ENCODE results near the gene HCRTR1. TPM values are rescaled to one million over a fixed set of nuclear protein-coding genes. Genes with fewer than 3 reads are reported as not detected.

HCRTR1 gene
- total RNA-seq, 1 experiment from 2014 or later: not detected

GRCh38 chr1:31607360-31607759 lies 10.1 kb upstream of the HCRTR1 start:
- no peak overlapping the region for H3K9ac ChIP-seq (ENCODE audit: low read length)

GRCh38 chr1:31609514-31610118 lies 7.9 kb upstream of the HCRTR1 start:
- no peak for DNase-seq
- Histone ChIP-seq H3K9ac (ENCODE audit: low read length) (no peak overlapping the region), H3K9me3 (ENCODE audit: low read length) (no peaks in the 10 kb centered on the region)

More at GRCh38 chr1:31607360-31607759, 10.1 kb upstream of the HCRTR1 start:
- Histone ChIP-seq H3K9me3 (ENCODE audit: low read length) (no peaks in the 10 kb centered on the region), H2AFZ (ENCODE audit: low read length) (no peak overlapping the region), H3K4me1 (ENCODE audit: low read length) (peaks cover 11% of the 10 kb centered on the region), H3K79me2 (ENCODE audit: low read length) (no peaks in the 10 kb centered on the region), H3K4me3 (ENCODE audit: low read length) (no peak overlapping the region), H3K27me3 (ENCODE audit: low read length) (no peaks in the 10 kb centered on the region), H4K20me1 (ENCODE audit: insufficient read depth, low read depth, low read length) (no peaks in the 10 kb centered on the region), H3K4me2 (ENCODE audit: low read depth, low read length, poor library complexity, severe bottlenecking) (no peak overlapping the region), H3K27ac (ENCODE audit: low read length) (no peak overlapping the region), H3K9me2 (replicated peaks; ENCODE audit: insufficient read depth, low read length) (no peaks in the 10 kb centered on the region), H3K36me3 (ENCODE audit: insufficient read depth, low read length) (no peaks in the 10 kb centered on the region)
- no peak for DNase-seq

GRCh38 chr1:31614414-31615005 lies 3.0 kb upstream of the HCRTR1 start:
- Histone ChIP-seq H3K4me3 (ENCODE audit: low read length) (no peak overlapping the region), H3K4me2 (ENCODE audit: low read depth, low read length, poor library complexity, severe bottlenecking) (no peak overlapping the region), H3K27me3 (ENCODE audit: low read length) (no peaks in the 10 kb centered on the region), H3K36me3 (ENCODE audit: insufficient read depth, low read length) (no peaks in the 10 kb centered on the region), H2AFZ (ENCODE audit: low read length) (no peak overlapping the region), H4K20me1 (ENCODE audit: insufficient read depth, low read depth, low read length) (no peaks in the 10 kb centered on the region), H3K4me1 (ENCODE audit: low read length) (peaks cover 2% of the 10 kb centered on the region; the same call in 1 of the 2 replicates), H3K9ac (ENCODE audit: low read length) (no peak overlapping the region), H3K9me2 (replicated peaks; ENCODE audit: insufficient read depth, low read length) (no peaks in the 10 kb centered on the region), H3K79me2 (ENCODE audit: low read length) (no peaks in the 10 kb centered on the region), H3K9me3 (ENCODE audit: low read length) (no peaks in the 10 kb centered on the region), H3K27ac (ENCODE audit: low read length) (no peak overlapping the region)
- DNase-seq: no peak

More at GRCh38 chr1:31609514-31610118, 7.9 kb upstream of the HCRTR1 start:
- Histone ChIP-seq H3K4me1 (ENCODE audit: low read length) (peaks cover 11% of the 10 kb centered on the region), H3K4me3 (ENCODE audit: low read length) (no peak overlapping the region), H3K9me2 (replicated peaks; ENCODE audit: insufficient read depth, low read length) (no peaks in the 10 kb centered on the region), H3K36me3 (ENCODE audit: insufficient read depth, low read length) (no peaks in the 10 kb centered on the region), H3K79me2 (ENCODE audit: low read length) (no peaks in the 10 kb centered on the region), H3K27ac (ENCODE audit: low read length) (no peak overlapping the region), H3K27me3 (ENCODE audit: low read length) (no peaks in the 10 kb centered on the region), H2AFZ (ENCODE audit: low read length) (no peak overlapping the region), H3K4me2 (ENCODE audit: low read depth, low read length, poor library complexity, severe bottlenecking) (no peak overlapping the region), H4K20me1 (ENCODE audit: insufficient read depth, low read depth, low read length) (no peaks in the 10 kb centered on the region)

DNA sequence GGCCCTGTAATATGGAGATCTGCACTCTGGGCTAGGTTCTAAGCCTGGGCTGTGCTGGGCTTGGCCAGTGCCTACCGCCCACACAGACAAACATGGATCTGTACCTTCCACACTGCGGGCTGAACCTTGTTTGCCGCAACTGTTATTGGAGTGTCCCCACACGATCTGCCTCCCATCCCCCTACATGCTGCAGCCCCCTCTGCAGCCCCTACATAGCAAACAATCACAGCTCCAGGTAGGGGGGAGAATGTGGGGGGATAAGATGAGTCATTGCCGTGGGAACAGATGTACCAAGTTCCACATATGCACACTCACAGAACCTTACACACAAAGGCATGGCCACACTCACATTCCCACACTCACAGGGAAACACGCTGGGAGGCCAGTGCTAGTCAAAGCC lies 2.1 kb upstream of the HCRTR1 start:
- H3K36me3 ChIP-seq (ENCODE audit: insufficient read depth, low read length): no peaks in the 10 kb centered on the region
- no peaks in the 10 kb centered on the region for H3K27me3 ChIP-seq (ENCODE audit: low read length)
- no peak overlapping the region for H3K4me3 ChIP-seq (ENCODE audit: low read length)
- DNase-seq: no peak
- no peak overlapping the region for H2AFZ ChIP-seq (ENCODE audit: low read length)
- H3K4me1 ChIP-seq (ENCODE audit: low read length): peaks cover 2% of the 10 kb centered on the region; the same call in 1 of the 2 replicates
- H3K4me2 ChIP-seq (ENCODE audit: low read depth, low read length, poor library complexity, severe bottlenecking): no peak overlapping the region
- no peaks in the 10 kb centered on the region for H3K79me2 ChIP-seq (ENCODE audit: low read length)
- H4K20me1 ChIP-seq (ENCODE audit: insufficient read depth, low read depth, low read length): no peaks in the 10 kb centered on the region
- H3K9me2 ChIP-seq (replicated peaks; ENCODE audit: insufficient read depth, low read length): no peaks in the 10 kb centered on the region
- no peak overlapping the region for H3K27ac ChIP-seq (ENCODE audit: low read length)
- H3K9ac ChIP-seq (ENCODE audit: low read length): no peak overlapping the region
- H3K9me3 ChIP-seq (ENCODE audit: low read length): no peaks in the 10 kb centered on the region

DNA sequence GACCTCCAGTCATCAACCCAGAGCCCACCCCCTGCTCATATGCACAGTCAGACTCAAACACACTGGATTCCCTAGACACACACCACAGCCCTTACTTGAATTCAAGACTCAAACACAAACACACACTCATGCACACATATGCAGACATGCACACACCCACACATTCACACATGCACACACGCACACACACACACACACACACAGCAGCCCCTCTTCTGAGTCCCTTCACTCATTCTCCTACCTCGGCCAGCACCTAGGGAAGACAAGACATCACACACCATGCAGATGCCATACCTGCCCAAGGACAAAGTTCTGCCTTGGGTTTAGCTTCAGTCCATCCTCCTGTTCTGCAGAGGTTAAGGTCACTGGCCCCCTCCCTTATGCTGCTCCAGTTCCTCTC lies 1.6 kb upstream of the HCRTR1 start:
- H3K9me2 ChIP-seq (replicated peaks; ENCODE audit: insufficient read depth, low read length): no peaks in the 10 kb centered on the region
- H3K9ac ChIP-seq (ENCODE audit: low read length): no peak overlapping the region
- H3K27me3 ChIP-seq (ENCODE audit: low read length): no peaks in the 10 kb centered on the region
- H4K20me1 ChIP-seq (ENCODE audit: insufficient read depth, low read depth, low read length): no peaks in the 10 kb centered on the region
- no peak overlapping the region for H2AFZ ChIP-seq (ENCODE audit: low read length)
- no peak for DNase-seq
- no peaks in the 10 kb centered on the region for H3K79me2 ChIP-seq (ENCODE audit: low read length)
- peaks cover 2% of the 10 kb centered on the region; the same call in 1 of the 2 replicates for H3K4me1 ChIP-seq (ENCODE audit: low read length)
- no peak overlapping the region for H3K27ac ChIP-seq (ENCODE audit: low read length)
- H3K4me3 ChIP-seq (ENCODE audit: low read length): no peak overlapping the region
- H3K4me2 ChIP-seq (ENCODE audit: low read depth, low read length, poor library complexity, severe bottlenecking): no peak overlapping the region
- H3K36me3 ChIP-seq (ENCODE audit: insufficient read depth, low read length): no peaks in the 10 kb centered on the region
- H3K9me3 ChIP-seq (ENCODE audit: low read length): no peaks in the 10 kb centered on the region

DNA sequence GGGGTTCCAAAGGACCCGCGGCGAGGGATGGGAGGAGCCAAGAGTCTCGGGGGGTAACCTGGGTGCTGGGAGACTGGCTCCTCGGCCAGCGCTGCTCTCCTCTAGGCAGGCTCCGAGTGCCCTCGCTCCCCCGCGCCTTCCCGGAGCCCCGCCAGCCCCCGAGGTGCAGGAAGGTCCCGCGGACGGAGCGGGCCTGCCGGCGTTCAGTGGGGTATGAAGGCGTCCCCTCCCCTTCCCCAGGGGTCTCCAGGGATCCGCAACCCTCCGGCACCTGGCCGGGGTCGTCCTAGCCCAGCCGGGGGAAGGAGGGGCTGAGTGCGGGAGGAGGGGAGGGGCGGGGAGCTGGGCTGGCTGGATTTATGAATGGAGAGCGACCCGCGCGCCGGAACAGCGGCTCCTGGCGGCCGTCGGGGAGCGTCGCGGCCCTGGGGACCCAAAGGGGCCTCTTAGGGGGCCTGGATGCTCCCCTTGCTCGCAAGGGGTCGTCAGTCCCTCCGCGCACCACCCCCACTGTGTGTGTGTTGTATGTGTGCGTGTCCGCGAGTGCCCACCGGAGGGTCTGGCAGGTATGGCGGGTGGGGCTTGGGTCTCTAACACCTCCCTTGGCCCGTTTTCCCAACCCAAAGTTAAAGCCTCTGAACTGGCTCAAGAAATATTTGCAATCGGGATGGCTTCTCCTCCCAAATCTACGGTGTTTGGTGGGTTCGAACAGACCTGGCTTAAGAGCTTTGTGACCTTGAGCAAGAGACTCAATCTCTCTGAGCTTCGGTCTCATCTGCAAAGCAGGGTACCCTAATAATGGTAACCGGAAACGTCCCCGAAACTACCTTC lies 642 bp downstream of the HCRTR1 start:
- H3K27me3 ChIP-seq (ENCODE audit: low read length): no peaks in the 10 kb centered on the region
- H3K4me3 ChIP-seq (ENCODE audit: low read length): peak overlapping the region; percentile 51; the same call in 1 of the 2 replicates
- DNase-seq: peak; percentile 77

DNA sequence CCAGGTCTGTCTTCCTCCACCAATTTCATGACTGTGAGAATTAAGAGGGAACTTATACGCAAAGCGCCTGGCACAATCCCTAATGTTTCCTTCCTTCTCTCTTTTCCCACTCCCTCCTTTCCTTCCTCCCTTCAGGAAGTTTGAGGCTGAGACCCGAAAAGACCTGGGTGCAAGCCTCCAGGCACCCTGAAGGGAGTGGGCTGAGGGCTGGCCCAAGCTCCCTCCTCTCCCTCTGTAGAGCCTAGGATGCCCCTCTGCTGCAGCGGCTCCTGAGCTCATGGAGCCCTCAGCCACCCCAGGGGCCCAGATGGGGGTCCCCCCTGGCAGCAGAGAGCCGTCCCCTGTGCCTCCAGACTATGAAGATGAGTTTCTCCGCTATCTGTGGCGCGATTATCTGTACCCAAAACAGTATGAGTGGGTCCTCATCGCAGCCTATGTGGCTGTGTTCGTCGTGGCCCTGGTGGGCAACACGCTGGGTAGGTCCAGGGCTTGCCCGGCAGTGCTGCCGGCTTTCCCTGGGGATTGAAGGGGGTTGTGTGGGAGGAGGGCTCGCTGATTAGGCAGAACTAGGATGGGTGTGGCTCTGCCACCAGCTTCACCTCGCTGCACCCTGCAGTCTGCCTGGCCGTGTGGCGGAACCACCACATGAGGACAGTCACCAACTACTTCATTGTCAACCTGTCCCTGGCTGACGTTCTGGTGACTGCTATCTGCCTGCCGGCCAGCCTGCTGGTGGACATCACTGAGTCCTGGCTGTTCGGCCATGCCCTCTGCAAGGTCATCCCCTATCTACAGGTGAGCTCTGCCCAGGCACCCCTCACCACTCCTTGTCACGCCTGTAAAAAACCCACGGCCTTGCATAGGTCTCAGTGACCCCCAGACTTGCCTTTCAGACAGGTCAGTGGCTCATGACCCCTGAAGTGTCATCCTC lies 1.7 kb downstream of the HCRTR1 start:
- Histone ChIP-seq H3K9ac (ENCODE audit: low read length) (no peak overlapping the region), H3K4me2 (ENCODE audit: low read depth, low read length, poor library complexity, severe bottlenecking) (no peak overlapping the region), H4K20me1 (ENCODE audit: insufficient read depth, low read depth, low read length) (no peaks in the 10 kb centered on the region), H3K9me2 (replicated peaks; ENCODE audit: insufficient read depth, low read length) (no peaks in the 10 kb centered on the region), H3K27ac (ENCODE audit: low read length) (no peak overlapping the region), H3K36me3 (ENCODE audit: insufficient read depth, low read length) (no peaks in the 10 kb centered on the region), H3K27me3 (ENCODE audit: low read length) (no peaks in the 10 kb centered on the region), H2AFZ (ENCODE audit: low read length) (no peak overlapping the region), H3K79me2 (ENCODE audit: low read length) (no peaks in the 10 kb centered on the region), H3K4me3 (ENCODE audit: low read length) (no peak overlapping the region), H3K9me3 (ENCODE audit: low read length) (no peaks in the 10 kb centered on the region), H3K4me1 (ENCODE audit: low read length) (peaks cover 2% of the 10 kb centered on the region; the same call in 1 of the 2 replicates)
- no peak for DNase-seq

More for the DNA sequence above, 642 bp downstream of the HCRTR1 start:
- H3K9me3 ChIP-seq (ENCODE audit: low read length): no peaks in the 10 kb centered on the region
- peaks cover 2% of the 10 kb centered on the region; the same call in 1 of the 2 replicates for H3K4me1 ChIP-seq (ENCODE audit: low read length)
- H3K27ac ChIP-seq (ENCODE audit: low read length): no peak overlapping the region
- no peaks in the 10 kb centered on the region for H4K20me1 ChIP-seq (ENCODE audit: insufficient read depth, low read depth, low read length)
- no peaks in the 10 kb centered on the region for H3K9me2 ChIP-seq (replicated peaks; ENCODE audit: insufficient read depth, low read length)
- H3K79me2 ChIP-seq (ENCODE audit: low read length): no peaks in the 10 kb centered on the region
- no peaks in the 10 kb centered on the region for H3K36me3 ChIP-seq (ENCODE audit: insufficient read depth, low read length)
- H3K9ac ChIP-seq (ENCODE audit: low read length): peak overlapping the region; percentile 48; the same call in 1 of the 2 replicates
- peak overlapping the region; percentile 75; the same call in 1 of the 2 replicates for H2AFZ ChIP-seq (ENCODE audit: low read length)
- H3K4me2 ChIP-seq (ENCODE audit: low read depth, low read length, poor library complexity, severe bottlenecking): peak overlapping the region; percentile 66

All from Karpas-422 (cell line).